GM12878 (cell line): ENCODE data around the gene IFRD1. TPM values are rescaled to one million over a fixed set of nuclear protein-coding genes. Genes with fewer than 3 reads are reported as not detected.

Source experiments
- ATAC-seq: fragments of 200-7000 bp; cut with Tn5 transposase; 3 replicates; pipeline ENCODE4 v1.9.1; 2020; ENCODE audit warnings: mild to moderate bottlenecking, moderate library complexity
- BruUV-seq: library from RNA; stranded (reverse); fragments of 400-500 nt; replicated peaks from 2 replicates; lab custom pipeline; 2021; lab: Mats Ljungman, UMichigan
- CTCF ChIA-PET: fragments of 300-600 bp; sonication (Branson Sonifier 250); formaldehyde crosslinking; extraction: SDS; loops from one replicate; lab custom pipeline; 2021; ENCODE audit warnings: inconsistent platforms; lab: Yijun Ruan, JAX
- POLR2A ChIA-PET: fragments of 350-600 bp; formaldehyde crosslinking; extraction: SDS; loops from one replicate; lab custom pipeline; 2021; ENCODE audit warnings: inconsistent platforms; lab: Charles Lee
- RAD21 ChIA-PET: fragments of 300-600 bp; sonication (Branson Sonifier 250); formaldehyde crosslinking; loops from one replicate; lab custom pipeline; 2023; ENCODE audit warnings: antibody characterized with exemption; ENCODE audit not compliant: unreplicated experiment; lab: Charles Lee
- SMC1A ChIA-PET: fragments of 300-600 bp; sonication (Branson Sonifier 250); formaldehyde crosslinking; loops from one replicate; lab custom pipeline; 2023; ENCODE audit not compliant: unreplicated experiment, uncharacterized antibody; lab: Charles Lee
- DNase-seq: peaks from one replicate; pipeline ENCODE4 v3.0.0-alpha.2; 2011; ENCODE audit warnings: low read depth, low spot score
- FAIRE-seq: peaks from 3 replicates; lab custom pipeline; 2011; peaks lifted over from hg19 to GRCh38; lab: Jason Lieb, UNC
- H2AFZ ChIP-seq: 2 replicates; pipeline ENCODE4 v1.6.0; 2011; ENCODE audit warnings: low read depth, low read length, control low read depth; ENCODE audit not compliant: control insufficient read depth
- H3K27ac ChIP-seq: 2 replicates; pipeline ENCODE4 v1.5.1; 2011; ENCODE audit warnings: control low read depth; ENCODE audit not compliant: control insufficient read depth, insufficient read depth
- H3K27me3 ChIP-seq, 2 experiments: replicated peaks in 1 of 2; 2 replicates each; pipeline versions ENCODE4 v1.6.0 to v1.6.1; 2011; ENCODE audit warnings: low read length in 1 of 2; ENCODE audit not compliant: control insufficient read depth in 2 of 2, insufficient read depth in 2 of 2
- H3K36me3 ChIP-seq, 2 experiments: 2 replicates each; pipeline ENCODE4 v1.5.1; 2011; ENCODE audit warnings: low read length in 1 of 2; ENCODE audit not compliant: control insufficient read depth in 2 of 2, insufficient read depth in 2 of 2
- H3K4me1 ChIP-seq: 2 replicates; pipeline ENCODE4 v1.6.1; 2011; ENCODE audit warnings: mild to moderate bottlenecking, low read length, moderate library complexity, mixed read lengths; ENCODE audit not compliant: control insufficient read depth, insufficient read depth
- H3K4me2 ChIP-seq: 2 replicates; pipeline ENCODE4 v1.6.0; 2011; ENCODE audit warnings: control low read depth; ENCODE audit not compliant: control insufficient read depth, insufficient read depth
- H3K4me3 ChIP-seq: fragments of 200-600 bp; sonication (generic); 2 replicates; pipeline ENCODE4 v1.5.1; 2016
- H3K79me2 ChIP-seq: 2 replicates; pipeline ENCODE4 v1.6.0; 2011; ENCODE audit warnings: low read length; ENCODE audit not compliant: control insufficient read depth, insufficient read depth
- H3K9ac ChIP-seq: 2 replicates; pipeline ENCODE4 v1.8.0; 2011; ENCODE audit warnings: low read length, control low read depth, mixed read lengths; ENCODE audit not compliant: control insufficient read depth, insufficient read depth
- H3K9me3 ChIP-seq: replicated peaks from 3 replicates; pipeline ENCODE4 v1.5.1; 2011; ENCODE audit warnings: mild to moderate bottlenecking, low read length; ENCODE audit not compliant: control insufficient read depth, insufficient read depth
- H4K20me1 ChIP-seq: 2 replicates; pipeline ENCODE4 v1.6.0; 2011; ENCODE audit not compliant: control insufficient read depth, insufficient read depth
- ATF7 ChIP-seq: fragments of 450-650 bp; IDR thresholded peaks from 2 replicates; pipeline ENCODE4 v1.6.1; 2016; ENCODE audit warnings: low read depth, mild to moderate bottlenecking
- E2F8 ChIP-seq: fragments of 450-650 bp; IDR thresholded peaks from 2 replicates; pipeline ENCODE4 v1.6.1; 2018; ENCODE audit warnings: mild to moderate bottlenecking, low read depth, moderate library complexity; ENCODE audit not compliant: partially characterized antibody
- GATAD2B ChIP-seq: fragments of 450-650 bp; conservative IDR thresholded peaks from 2 replicates; pipeline ENCODE4 v1.6.1; 2017; ENCODE audit warnings: low read depth, mild to moderate bottlenecking, moderate library complexity
- KDM1A ChIP-seq: fragments of 200-600 bp; sonication (generic); IDR thresholded peaks from 2 replicates; pipeline ENCODE4 v1.6.1; 2016; ENCODE audit warnings: borderline replicate concordance
- KLF5 ChIP-seq: fragments of 450-650 bp; IDR thresholded peaks from 2 replicates; pipeline ENCODE4 v1.6.1; 2014; ENCODE audit warnings: mild to moderate bottlenecking; ENCODE audit not compliant: partially characterized antibody
- MYC ChIP-seq: IDR thresholded peaks from 2 replicates; pipeline ENCODE4 v1.6.1; 2011; ENCODE audit warnings: mild to moderate bottlenecking, low read length, moderate library complexity, inconsistent platforms; ENCODE audit not compliant: insufficient read depth, insufficient replicate concordance, insufficient read length, severe bottlenecking
- NBN ChIP-seq: fragments of 450-650 bp; IDR thresholded peaks from 2 replicates; pipeline ENCODE4 v1.6.1; 2016
- NFIC ChIP-seq: IDR thresholded peaks from 2 replicates; pipeline ENCODE4 v1.6.1; 2012; ENCODE audit warnings: low read depth, mild to moderate bottlenecking, inconsistent platforms, low read length, moderate library complexity
- RBBP5 ChIP-seq: fragments of 200-600 bp; sonication (generic); conservative IDR thresholded peaks from 2 replicates; pipeline ENCODE4 v1.6.1; 2016
- YY1 ChIP-seq: IDR thresholded peaks from 2 replicates; pipeline ENCODE4 v1.6.1; 2011; ENCODE audit warnings: low read depth, mild to moderate bottlenecking, low read length
- ZBED1 ChIP-seq: IDR thresholded peaks from 2 replicates; pipeline ENCODE4 v1.6.1; 2016; ENCODE audit warnings: borderline replicate concordance
- ZNF207 ChIP-seq: fragments of 450-650 bp; IDR thresholded peaks from 2 replicates; pipeline ENCODE4 v1.6.1; 2014; ENCODE audit warnings: antibody characterized with exemption, mild to moderate bottlenecking, borderline replicate concordance
- ZNF384 ChIP-seq: IDR thresholded peaks from 2 replicates; pipeline ENCODE4 v1.6.1; 2012; ENCODE audit warnings: low read depth, mild to moderate bottlenecking, low read length, improper control_type of control experiment, borderline replicate concordance
- WGBS: methylation state at CpG from one replicate; pipeline ENCODE4 v1.1.6; 2016; ENCODE audit warnings: low lambda C conversion rate; ENCODE audit not compliant: insufficient replicate concordance, insufficient coverage; ENCODE audit errors: missing lambda C conversion rate; 5-methylcytosine and 5-hydroxymethylcytosine counted together
- in situ Hi-C: fragments of 300-500 bp; cut with MboI; formaldehyde crosslinking; loops from 9 replicates; pipeline ENCODE4 v1.14.3; 2018; ENCODE audit warnings: mixed read lengths
- intact Hi-C: fragments of 100-400 bp; cut with micrococcal nuclease; formaldehyde crosslinking; loops from one replicate; pipeline ENCODE4 v1.14.2; 2022; ENCODE audit not compliant: unreplicated experiment
- polyA plus RNA-seq, 11 experiments: library from polyadenylated mRNA; depleted of rRNA in 4 of 11; unstranded in 6 of 11; stranded (reverse) in 5 of 11; fragments of >200 nt; fragmentation: Nextera tagmentation in 4 of 11; fragmentation: Illumina TruSeq in 1 of 11; extraction: Ambion mirVana in 4 of 11; extraction: Trizol in 1 of 11; gene quantifications; 1 replicate in 1 of 11; 2 replicates in 10 of 11; pipeline versions ENCODE4 v1.2.1 to v1.2.3, GENCODE V29; 2011 to 2016; ENCODE audit warnings: inconsistent platforms in 2 of 11, missing spikeins in 2 of 11, low read depth in 1 of 11
- total RNA-seq, 4 experiments: library from RNA; depleted of rRNA in 3 of 4; stranded (reverse); fragments of >200 nt in 3 of 4; fragmentation: Illumina TruSeq in 1 of 4; extraction: Trizol in 1 of 4; gene quantifications; 2 replicates each; pipeline versions ENCODE4 v1.2.1 to v1.2.3, GENCODE V29; 2013 to 2021
- TF ChIP-seq, protein P1 (sequence below): fragments of 450-650 bp; IDR thresholded peaks from 2 replicates; pipeline ENCODE4 v1.6.1; 2017; ENCODE audit warnings: mild to moderate bottlenecking, low read depth, inconsistent platforms; ENCODE audit not compliant: poor library complexity, severe bottlenecking

IFRD1 gene
- total and polyA plus RNA-seq, 10 of the 15 experiments (the other 5 are each of a cell fraction or from before 2014, with no cell fraction given) = 9.6 to 31.1 (median 19.9) TPM

- TF ChIP-seq, protein P1, sequence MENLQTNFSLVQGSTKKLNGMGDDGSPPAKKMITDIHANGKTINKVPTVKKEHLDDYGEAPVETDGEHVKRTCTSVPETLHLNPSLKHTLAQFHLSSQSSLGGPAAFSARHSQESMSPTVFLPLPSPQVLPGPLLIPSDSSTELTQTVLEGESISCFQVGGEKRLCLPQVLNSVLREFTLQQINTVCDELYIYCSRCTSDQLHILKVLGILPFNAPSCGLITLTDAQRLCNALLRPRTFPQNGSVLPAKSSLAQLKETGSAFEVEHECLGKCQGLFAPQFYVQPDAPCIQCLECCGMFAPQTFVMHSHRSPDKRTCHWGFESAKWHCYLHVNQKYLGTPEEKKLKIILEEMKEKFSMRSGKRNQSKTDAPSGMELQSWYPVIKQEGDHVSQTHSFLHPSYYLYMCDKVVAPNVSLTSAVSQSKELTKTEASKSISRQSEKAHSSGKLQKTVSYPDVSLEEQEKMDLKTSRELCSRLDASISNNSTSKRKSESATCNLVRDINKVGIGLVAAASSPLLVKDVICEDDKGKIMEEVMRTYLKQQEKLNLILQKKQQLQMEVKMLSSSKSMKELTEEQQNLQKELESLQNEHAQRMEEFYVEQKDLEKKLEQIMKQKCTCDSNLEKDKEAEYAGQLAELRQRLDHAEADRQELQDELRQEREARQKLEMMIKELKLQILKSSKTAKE = no peak
Observed at GRCh38 chr7:112428715-112429114, 21.5 kb upstream of the IFRD1 start (continued).

DNA sequence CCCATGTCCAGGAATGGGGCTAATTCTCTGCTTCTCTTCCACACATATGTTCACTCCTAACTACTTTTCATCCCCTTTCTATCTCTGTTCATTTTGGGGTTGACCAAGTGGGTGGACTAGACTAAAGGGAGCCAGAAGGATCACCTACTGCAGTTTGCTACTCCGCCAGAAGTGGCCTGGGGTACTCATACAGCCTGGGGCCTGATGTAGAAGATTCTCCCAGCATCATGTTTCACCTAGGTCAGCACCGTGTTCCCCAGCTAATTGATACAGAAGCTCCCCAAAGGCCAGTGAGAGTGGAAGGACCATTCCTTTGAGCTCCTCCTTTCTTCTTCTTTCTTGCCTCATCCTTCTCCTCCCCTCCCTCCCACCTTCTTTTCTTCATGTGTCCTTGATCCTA, 19.6 kb upstream of the IFRD1 start:
- 86% methylated on average over 2 of the region's 2 CpGs for WGBS
- no peak overlapping the region for H3K4me3 ChIP-seq
- no peak for TF ChIP-seq YY1
- TF ChIP-seq ZBED1 = no peak
- no peak for TF ChIP-seq ATF7
- TF ChIP-seq KLF5 = no peak
- TF ChIP-seq ZNF384 = no peak
- no peak for TF ChIP-seq GATAD2B
- TF ChIP-seq NBN = no peak
- TF ChIP-seq E2F8 = no peak
- no peak for TF ChIP-seq MYC
- no peak for TF ChIP-seq ZNF207
- no peak for TF ChIP-seq KDM1A
- no peak for TF ChIP-seq RBBP5
- TF ChIP-seq NFIC = no peak
- TF ChIP-seq, all 136 proteins: peak for 0
- Histone ChIP-seq H3K4me1 (no peaks in the 10 kb centered on the region), H3K4me2 (no peak overlapping the region), H3K79me2 (no peaks in the 10 kb centered on the region), H3K36me3 (no peaks in the 10 kb centered on the region), H3K27me3 (no peaks in the 10 kb centered on the region), H4K20me1 (no peaks in the 10 kb centered on the region), H2AFZ (no peak overlapping the region), H3K9ac (no peak overlapping the region), H3K9me3 (no peaks in the 10 kb centered on the region), H3K27ac (no peak overlapping the region)
- ATAC-seq (no peak), FAIRE-seq (no peak), DNase-seq (no peak)
- SMC1A ChIA-PET = no interaction called here
- CTCF ChIA-PET = no interaction called here
- BruUV-seq = no TSS peak
- RAD21 ChIA-PET = no interaction called here
- intact Hi-C loops (no loop called here), in situ Hi-C loops (no loop called here)
- POLR2A ChIA-PET = no interaction called here
